Esophagus squamous epithelium (tissue), 4 donors: ENCODE data around the gene ITPK1.

Source experiments
- CTCF ChIP-seq, 6 experiments: fragments of 450-650 bp in 4 of 6; fragments of 200-600 bp in 2 of 6; sonication (generic) in 2 of 6; IDR thresholded peaks; one replicate each; pipeline ENCODE4 v1.5.1; 2016 to 2019; ENCODE audit warnings: antibody characterized with exemption in 6 of 6, mild to moderate bottlenecking in 4 of 6, moderate library complexity in 4 of 6
- POLR2A ChIP-seq, 4 donors: fragments of 450-650 bp; IDR thresholded peaks; one replicate each; pipeline ENCODE4 v1.6.1; 2017; ENCODE audit warnings: antibody characterized with exemption in 4 of 4, mild to moderate bottlenecking in 4 of 4, moderate library complexity in 3 of 4

DNA sequence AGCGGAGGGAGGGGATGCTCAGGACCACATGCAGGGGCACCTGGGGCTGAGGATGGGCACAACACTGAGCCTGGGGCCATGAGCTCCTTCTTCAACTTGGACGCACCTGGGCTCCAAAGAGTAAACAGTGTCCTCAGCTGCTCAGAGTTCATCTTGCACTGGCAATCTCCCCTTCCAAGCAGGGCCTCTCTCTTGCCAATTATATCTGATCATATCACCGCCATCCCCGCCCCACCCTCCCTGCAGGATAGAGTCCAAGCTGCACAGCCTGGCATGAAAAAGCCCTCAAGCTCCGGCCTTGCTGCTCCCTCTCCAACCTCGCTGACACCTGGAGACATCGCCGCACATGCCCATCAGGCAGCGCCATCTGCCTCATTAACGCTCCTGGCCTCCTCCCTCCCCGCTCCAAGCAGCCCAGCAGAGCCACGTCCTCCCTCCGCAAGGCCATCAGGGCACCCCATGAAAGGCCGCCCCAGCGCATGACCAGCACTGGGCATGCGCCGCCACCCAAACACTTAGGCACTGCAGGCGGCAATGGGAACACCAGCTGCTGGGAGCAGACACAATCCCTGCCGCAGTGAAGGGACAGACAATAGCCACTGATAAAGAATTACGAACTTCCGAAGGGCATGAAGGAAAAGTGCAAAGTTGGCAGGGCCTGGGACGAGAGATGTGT, 103.9 kb downstream of the ITPK1 start:
- TF ChIP-seq CTCF (IDR thresholded peaks at IDR 0.05) (no peak), POLR2A (IDR thresholded peaks at IDR 0.05) (no peak)
